Ovary (tissue), 3 donors: Measurements from ENCODE around the gene NNT.

ENCODE experiments used
- CTCF ChIP-seq, 3 donors: fragments of 450-650 bp in 2 of 3; fragments of 200-600 bp in 1 of 3; IDR thresholded peaks; one replicate each; pipeline versions ENCODE4 v1.5.1 to v1.8.0; 2016 to 2022; ENCODE audit warnings: antibody characterized with exemption in 3 of 3, mild to moderate bottlenecking in 1 of 3
- POLR2A ChIP-seq: fragments of 450-650 bp; IDR thresholded peaks from one replicate; pipeline ENCODE4 v1.6.1; 2017; ENCODE audit warnings: antibody characterized with exemption, mild to moderate bottlenecking, moderate library complexity
- donor health status: DM: no; HTN: no; CAD: no.

GRCh38 chr5:43572357-43572756 lies 30.6 kb upstream of the NNT start:
- TF ChIP-seq CTCF (IDR thresholded peaks at IDR 0.05) = no peak
- no peak for TF ChIP-seq POLR2A
